HUES48 (cell line): Measurements from ENCODE around the gene FERD3L.

Experiments
- H3K27ac ChIP-seq: one replicate; pipeline ENCODE4 v1.7.0; 2013; ENCODE audit warnings: low read depth, low read length, inconsistent platforms
- H3K27me3 ChIP-seq: 2 replicates; pipeline ENCODE4 v1.6.1; 2013; ENCODE audit warnings: mild to moderate bottlenecking, low read length; ENCODE audit not compliant: control insufficient read depth, insufficient read depth
- H3K36me3 ChIP-seq: 2 replicates; pipeline ENCODE4 v1.6.1; 2013; ENCODE audit warnings: low read length; ENCODE audit not compliant: control insufficient read depth, insufficient read depth
- H3K4me1 ChIP-seq: 2 replicates; pipeline ENCODE4 v1.6.1; 2013; ENCODE audit warnings: mild to moderate bottlenecking, low read length; ENCODE audit not compliant: control insufficient read depth, insufficient read depth
- H3K4me3 ChIP-seq: 2 replicates; pipeline ENCODE4 v1.5.1; 2013; ENCODE audit warnings: mild to moderate bottlenecking, low read depth, low read length
- H3K9ac ChIP-seq: 2 replicates; pipeline ENCODE4 v1.6.1; 2013; ENCODE audit warnings: mild to moderate bottlenecking, low read depth, low read length, moderate library complexity
- H3K9me3 ChIP-seq: 2 replicates; pipeline ENCODE4 v1.6.1; 2013; ENCODE audit warnings: low read length; ENCODE audit not compliant: control insufficient read depth, insufficient read depth

The FERD3L gene

DNA sequence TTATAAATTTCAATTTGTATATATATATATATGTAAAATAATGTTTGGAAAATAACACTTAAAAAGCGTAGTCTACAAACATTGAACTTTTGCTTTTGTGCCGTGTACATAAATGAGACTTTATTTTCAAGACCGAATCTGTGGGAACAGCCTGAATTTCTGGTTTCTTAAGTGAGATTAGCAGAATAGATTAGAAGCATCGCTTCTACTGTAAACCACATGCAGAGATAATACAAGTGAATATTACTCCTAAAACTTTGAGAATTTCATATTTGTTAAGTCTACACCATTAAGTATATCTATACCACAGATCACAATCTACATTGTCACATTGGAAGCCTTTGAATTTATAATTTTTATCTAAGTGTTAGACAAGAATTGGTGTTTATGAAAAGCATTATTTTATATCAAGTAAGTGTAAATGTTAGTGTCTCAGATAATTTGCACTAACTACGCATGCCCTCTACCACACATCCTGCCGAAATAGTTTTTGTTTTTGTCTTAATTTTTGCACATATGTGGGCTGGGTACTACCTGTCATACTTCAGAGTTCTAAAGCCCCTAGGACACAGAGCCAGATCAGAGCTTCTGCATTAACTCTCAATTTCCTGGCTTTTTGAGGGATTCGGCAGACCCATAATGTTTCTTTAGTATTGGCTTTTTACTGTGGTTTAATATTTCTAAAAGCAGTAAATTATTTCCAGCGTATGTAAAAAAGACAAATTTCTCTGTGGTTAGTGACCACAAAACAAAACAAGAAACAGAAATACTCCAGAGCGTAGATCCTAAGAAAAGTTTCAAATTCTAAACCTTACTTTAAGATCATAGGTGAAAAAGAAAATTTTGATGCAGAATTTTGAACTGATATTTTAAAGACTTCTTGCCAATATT lies 47.8 kb downstream of the FERD3L start:
- no peaks in the 10 kb centered on the region for H3K36me3 ChIP-seq
- H3K9me3 ChIP-seq, result no peaks in the 10 kb centered on the region
- H3K4me1 ChIP-seq, result peaks cover 34% of the 10 kb centered on the region; the same call in 1 of the 2 replicates
- no peak overlapping the region for H3K4me3 ChIP-seq
- no peak overlapping the region for H3K27ac ChIP-seq
- H3K27me3 ChIP-seq, result peaks cover 11% of the 10 kb centered on the region
- H3K9ac ChIP-seq, result no peak overlapping the region

GRCh38 chr7:19095353-19095860 lies 49.8 kb downstream of the FERD3L start:
- Histone ChIP-seq H3K4me1 (peaks cover 30% of the 10 kb centered on the region; the same call in 1 of the 2 replicates), H3K36me3 (no peaks in the 10 kb centered on the region), H3K27me3 (no peaks in the 10 kb centered on the region), H3K27ac (no peak overlapping the region), H3K9ac (no peak overlapping the region), H3K4me3 (no peak overlapping the region), H3K9me3 (no peaks in the 10 kb centered on the region)
